Effector memory CD8-positive, alpha-beta T cell (primary cell): ENCODE data around the gene SFTPB.

ENCODE experiments used
- ATAC-seq: fragments of 150-1000 bp; cut with Tn5 transposase; replicated peaks from 2 replicates; pipeline ENCODE4 v1.10.0; 2021; ENCODE audit warnings: mild to moderate bottlenecking, moderate library complexity
- DNase-seq, 3 experiments: peaks; one replicate each; pipeline ENCODE4 v3.0.0; 2021
- H3K27ac Mint-ChIP-seq, 2 donors: one replicate each; pipeline ENCODE4 v1.8.0; 2022; ENCODE audit warnings: mild to moderate bottlenecking in 2 of 2, mixed read lengths in 2 of 2, moderate library complexity in 2 of 2
- H3K27me3 Mint-ChIP-seq, 2 donors: one replicate each; pipeline ENCODE4 v1.8.0; 2022; ENCODE audit warnings: mixed read lengths in 2 of 2
- H3K36me3 Mint-ChIP-seq: one replicate; pipeline ENCODE4 v1.8.0; 2022; ENCODE audit warnings: mild to moderate bottlenecking, moderate library complexity, mixed read lengths; ENCODE audit not compliant: insufficient read depth
- H3K4me1 Mint-ChIP-seq, 2 donors: one replicate each; pipeline ENCODE4 v1.8.0; 2022; ENCODE audit warnings: low read depth in 2 of 2, mixed read lengths in 2 of 2
- H3K4me3 Mint-ChIP-seq, 2 donors: one replicate each; pipeline ENCODE4 v1.8.0; 2022; ENCODE audit warnings: mild to moderate bottlenecking in 2 of 2, mixed read lengths in 2 of 2, moderate library complexity in 2 of 2
- H3K9me3 Mint-ChIP-seq, 2 donors: one replicate each; pipeline ENCODE4 v1.8.0; 2022; ENCODE audit warnings: mixed read lengths in 2 of 2

SFTPB gene

GRCh38 chr2:85697096-85697495 is 29.1 kb upstream of the SFTPB start:
- Mint-ChIP-seq H3K27ac (peak overlapping the region; percentile 90 to 97), H3K9me3 (no peaks in the 10 kb centered on the region), H3K4me3 (peak overlapping the region; percentile 79 to 89), H3K4me1 (peaks cover 12 to 34% of the 10 kb centered on the region in 2 donors), H3K27me3 (no peaks in the 10 kb centered on the region), H3K36me3 (peaks cover 82% of the 10 kb centered on the region)
- DNase-seq (no peak), ATAC-seq (no peak)

GRCh38 chr2:85695691-85696668 is 28.0 kb upstream of the SFTPB start:
- Mint-ChIP-seq H3K36me3 (peaks cover 83% of the 10 kb centered on the region), H3K27me3 (peaks cover 0 to 1% of the 10 kb centered on the region in 2 donors), H3K4me1 (peaks cover 12 to 34% of the 10 kb centered on the region in 2 donors), H3K9me3 (no peaks in the 10 kb centered on the region), H3K4me3 (peak overlapping the region; percentile 79 to 89), H3K27ac (peak overlapping the region; percentile 90 to 97)
- ATAC-seq (no peak), DNase-seq (no peak)

- H3K27me3 Mint-ChIP-seq: peaks cover 0 to 6% of the 10 kb centered on the region in 2 donors
- H3K36me3 Mint-ChIP-seq: peaks cover 77% of the 10 kb centered on the region
- H3K4me3 Mint-ChIP-seq: peak overlapping the region; percentile 79 to 89
- no peak for ATAC-seq
- DNase-seq: no peak
- H3K27ac Mint-ChIP-seq: peak overlapping the region; percentile 90 to 97
- H3K4me1 Mint-ChIP-seq: peaks cover 12 to 36% of the 10 kb centered on the region in 2 donors
- no peaks in the 10 kb centered on the region for H3K9me3 Mint-ChIP-seq
These were observed 27.1 kb upstream of the SFTPB start for GRCh38 chr2:85695121-85695520.

DNA sequence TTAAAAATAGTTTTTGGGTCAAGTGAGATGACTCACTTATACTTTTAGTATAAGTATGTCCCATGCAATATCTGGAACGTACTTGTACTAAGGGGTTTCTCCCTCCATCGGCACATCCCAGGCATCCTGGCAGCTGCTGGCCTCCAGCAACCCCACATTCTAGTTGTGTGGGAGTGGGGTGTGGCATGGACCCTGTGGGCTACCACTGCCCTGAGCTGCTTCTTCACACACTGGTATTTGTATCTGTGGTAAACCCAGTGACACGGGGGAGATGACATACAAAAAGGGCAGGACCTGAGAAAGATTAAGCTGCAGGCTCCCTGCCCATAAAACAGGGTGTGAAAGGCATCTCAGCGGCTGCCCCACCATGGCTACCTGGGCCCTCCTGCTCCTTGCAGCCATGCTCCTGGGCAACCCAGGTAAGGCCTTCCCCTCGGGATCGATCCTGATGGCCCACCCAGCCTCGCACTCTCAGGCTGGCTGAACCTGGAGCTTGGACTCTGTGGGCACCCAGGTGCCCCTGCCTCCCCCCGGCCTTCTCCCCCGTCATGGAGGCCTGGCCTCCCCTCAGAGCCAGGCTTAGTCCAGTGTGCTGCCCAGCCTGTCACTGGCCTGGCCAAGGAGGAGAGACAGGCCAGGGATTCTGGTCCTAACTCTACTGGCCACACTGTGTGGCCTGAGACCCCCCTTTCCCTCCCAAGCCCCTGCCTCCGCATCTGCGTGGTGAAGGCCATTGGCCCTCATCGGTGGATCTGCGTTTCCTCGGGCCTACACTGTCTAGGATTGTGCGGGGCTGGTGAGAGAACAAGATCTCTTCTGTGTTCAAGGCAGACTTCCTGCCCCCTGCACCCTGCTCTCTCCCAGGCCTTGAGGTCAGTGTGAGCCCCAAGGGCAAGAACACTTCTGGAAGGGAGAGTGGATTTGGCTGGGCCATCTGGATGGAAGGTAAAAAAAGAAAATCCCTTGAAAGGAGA is 26.3 kb upstream of the SFTPB start, which contains the start of gene GNLY:
TSS of gene GNLY (plus strand) at position 307 of the 974 bp plus-strand sequence. CDS start at position 368, 61 bp downstream.
- ATAC-seq (peak; percentile 83), DNase-seq (peak; percentile 31 to 51 (median 49))
- no peaks in the 10 kb centered on the region for H3K9me3 Mint-ChIP-seq
- peak within 1 kb of the TSS; percentile 90 to 97 for H3K27ac Mint-ChIP-seq
- peaks cover 12 to 34% of the 10 kb centered on the region in 2 donors for H3K4me1 Mint-ChIP-seq
- peaks cover 0 to 6% of the 10 kb centered on the region in 2 donors for H3K27me3 Mint-ChIP-seq
- H3K36me3 Mint-ChIP-seq: peaks cover 73% of the 10 kb centered on the region
- H3K4me3 Mint-ChIP-seq: peak within 1 kb of the TSS; percentile 79 to 89

DNA sequence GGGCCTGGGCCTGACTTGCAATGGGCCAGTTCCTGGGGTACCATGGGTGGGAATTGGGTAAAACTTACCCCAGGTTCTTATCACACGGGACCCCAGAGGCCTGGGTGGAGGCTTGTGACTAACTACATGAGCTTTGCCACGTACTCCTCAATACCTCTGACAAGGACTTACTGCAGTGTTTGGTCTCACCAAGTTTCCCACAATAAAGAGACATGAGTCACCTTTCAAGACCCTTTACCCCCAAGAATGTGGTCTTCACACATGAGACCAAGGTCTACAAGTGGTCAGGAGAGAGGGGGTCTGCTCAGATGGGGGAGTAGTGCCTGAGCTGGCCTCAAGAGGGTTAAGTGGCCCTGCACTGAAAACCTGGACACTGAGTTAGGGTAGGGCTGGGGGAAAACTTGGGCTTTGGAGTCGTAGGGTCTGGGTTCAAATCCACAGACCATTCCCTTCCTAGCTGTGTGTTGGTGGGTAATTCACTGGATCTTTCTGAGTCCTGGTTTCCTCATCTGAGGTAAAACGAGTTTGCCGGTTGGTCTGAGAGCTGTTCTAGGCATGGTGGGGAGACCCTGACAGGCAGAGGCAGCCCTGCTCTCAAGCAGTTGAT is 24.1 kb upstream of the SFTPB start:
- peaks cover 0 to 6% of the 10 kb centered on the region in 2 donors for H3K27me3 Mint-ChIP-seq
- no peaks in the 10 kb centered on the region for H3K9me3 Mint-ChIP-seq
- ATAC-seq (peak; percentile 12), DNase-seq (no peak)
- H3K4me1 Mint-ChIP-seq: peaks cover 12 to 22% of the 10 kb centered on the region in 2 donors
- H3K27ac Mint-ChIP-seq: peak overlapping the region; percentile 62 to 97
- H3K4me3 Mint-ChIP-seq: peak overlapping the region; percentile 79 to 89
- peaks cover 51% of the 10 kb centered on the region for H3K36me3 Mint-ChIP-seq

GRCh38 chr2:85690932-85691331 is 22.9 kb upstream of the SFTPB start:
- Mint-ChIP-seq H3K36me3 (peaks cover 39% of the 10 kb centered on the region), H3K9me3 (no peaks in the 10 kb centered on the region), H3K27ac (peak overlapping the region; percentile 15 to 35), H3K4me3 (no peak overlapping the region), H3K4me1 (peaks cover 12 to 18% of the 10 kb centered on the region in 2 donors), H3K27me3 (peaks cover 0 to 6% of the 10 kb centered on the region in 2 donors)
- ATAC-seq: no peak
- DNase-seq: no peak

GRCh38 chr2:85684806-85685205 is 16.8 kb upstream of the SFTPB start:
- H3K9me3 Mint-ChIP-seq: no peaks in the 10 kb centered on the region
- peaks cover 10 to 19% of the 10 kb centered on the region in 2 donors for H3K4me1 Mint-ChIP-seq
- no peak for DNase-seq
- H3K27ac Mint-ChIP-seq: no peak overlapping the region
- H3K36me3 Mint-ChIP-seq: no peaks in the 10 kb centered on the region
- peak; percentile 87 for ATAC-seq
- H3K27me3 Mint-ChIP-seq: no peaks in the 10 kb centered on the region
- H3K4me3 Mint-ChIP-seq: no peak overlapping the region

DNA sequence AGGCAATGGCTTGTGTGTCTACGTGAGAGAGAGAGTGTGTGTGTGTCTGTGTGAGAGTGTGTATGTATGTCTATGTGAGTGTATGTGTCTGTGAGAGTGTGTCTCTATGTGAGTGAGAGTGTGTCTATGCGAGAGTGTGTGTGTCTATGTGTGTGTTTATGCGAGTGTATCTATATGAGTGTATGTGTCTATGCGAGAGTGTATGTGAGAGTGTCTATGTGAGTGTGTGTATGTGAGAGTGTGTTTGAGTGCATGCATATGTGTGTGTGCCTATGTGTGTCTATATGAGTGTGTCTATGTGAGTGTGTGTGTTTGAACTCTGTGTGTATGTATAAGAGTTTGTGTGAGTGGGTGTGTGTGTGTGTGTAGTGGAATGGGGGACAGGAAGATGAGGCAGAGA is 16.4 kb upstream of the SFTPB start:
- H3K4me1 Mint-ChIP-seq: peaks cover 10 to 19% of the 10 kb centered on the region in 2 donors
- no peaks in the 10 kb centered on the region for H3K9me3 Mint-ChIP-seq
- H3K4me3 Mint-ChIP-seq: no peak overlapping the region
- peak; percentile 14 for ATAC-seq
- no peak for DNase-seq
- no peaks in the 10 kb centered on the region for H3K27me3 Mint-ChIP-seq
- no peak overlapping the region for H3K27ac Mint-ChIP-seq
- no peaks in the 10 kb centered on the region for H3K36me3 Mint-ChIP-seq

- Mint-ChIP-seq H3K4me1 (peaks cover 14 to 21% of the 10 kb centered on the region in 2 donors), H3K27ac (no peak overlapping the region), H3K27me3 (no peaks in the 10 kb centered on the region), H3K9me3 (no peaks in the 10 kb centered on the region), H3K4me3 (no peak overlapping the region), H3K36me3 (peaks cover 3% of the 10 kb centered on the region)
- ATAC-seq: no peak
- DNase-seq: no peak
These were observed 14.4 kb upstream of the SFTPB start for GRCh38 chr2:85682378-85682777.

DNA sequence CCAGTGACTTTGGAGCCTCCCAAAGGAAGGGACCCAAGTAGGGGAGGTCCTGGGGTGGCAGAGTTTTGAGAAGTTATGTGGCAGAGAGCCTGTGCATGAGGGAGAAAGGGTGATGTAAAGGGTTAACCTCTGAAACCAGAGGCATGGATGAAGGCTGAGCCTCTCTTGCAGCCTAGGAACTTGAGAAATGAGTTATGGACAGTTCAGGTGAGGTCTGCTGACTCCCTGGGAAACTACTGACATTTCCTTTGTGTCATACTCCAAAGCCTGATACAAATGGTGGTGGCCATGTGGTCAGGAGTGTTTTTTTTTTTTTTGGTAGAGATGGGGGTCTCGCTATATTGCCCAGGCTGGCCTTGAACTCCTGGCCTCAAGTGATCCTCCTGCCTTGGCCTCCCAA is 13.8 kb upstream of the SFTPB start:
- DNase-seq (no peak), ATAC-seq (no peak)
- H3K9me3 Mint-ChIP-seq: no peaks in the 10 kb centered on the region
- H3K27ac Mint-ChIP-seq: no peak overlapping the region
- peaks cover 14 to 21% of the 10 kb centered on the region in 2 donors for H3K4me1 Mint-ChIP-seq
- H3K27me3 Mint-ChIP-seq: no peaks in the 10 kb centered on the region
- peaks cover 3% of the 10 kb centered on the region for H3K36me3 Mint-ChIP-seq
- H3K4me3 Mint-ChIP-seq: peak overlapping the region; percentile 50 to 65

DNA sequence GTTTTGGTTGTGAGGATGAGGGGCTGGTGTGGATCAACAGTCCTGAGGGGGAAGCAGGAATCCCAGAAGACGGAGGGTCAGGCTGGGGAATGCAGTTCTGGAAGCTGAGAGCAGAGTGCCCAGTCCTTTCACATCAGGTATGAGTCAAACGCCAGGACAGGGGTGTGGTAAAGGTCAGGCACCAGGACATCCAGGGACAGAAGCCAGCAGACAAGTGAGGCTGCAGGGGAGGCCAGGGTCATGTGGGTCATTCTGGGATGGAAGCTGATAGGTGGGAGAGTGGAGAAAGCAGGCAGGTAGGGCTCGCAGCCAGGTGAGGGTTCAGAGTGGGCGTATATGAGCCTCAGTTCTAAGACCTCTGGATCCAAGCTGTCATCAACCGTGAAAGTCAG is 13.4 kb upstream of the SFTPB start:
- Mint-ChIP-seq H3K9me3 (no peaks in the 10 kb centered on the region), H3K4me3 (peak overlapping the region; percentile 50 to 65), H3K36me3 (peaks cover 3% of the 10 kb centered on the region), H3K4me1 (peaks cover 14 to 21% of the 10 kb centered on the region in 2 donors), H3K27me3 (no peaks in the 10 kb centered on the region), H3K27ac (peak overlapping the region; percentile 9 to 82)
- DNase-seq (no peak), ATAC-seq (no peak)

- DNase-seq (no peak), ATAC-seq (no peak)
- H3K27ac Mint-ChIP-seq: peak overlapping the region; percentile 9 to 82
- H3K27me3 Mint-ChIP-seq: no peaks in the 10 kb centered on the region
- H3K36me3 Mint-ChIP-seq: peaks cover 3% of the 10 kb centered on the region
- H3K4me1 Mint-ChIP-seq: peaks cover 14 to 21% of the 10 kb centered on the region in 2 donors
- H3K4me3 Mint-ChIP-seq: peak overlapping the region; percentile 50 to 65
- H3K9me3 Mint-ChIP-seq: no peaks in the 10 kb centered on the region
These were observed 12.8 kb upstream of the SFTPB start for GRCh38 chr2:85680707-85681371.
